PC-9 (cell line): ENCODE measurements around the gene SEMA6B. TPM values are rescaled to one million over a fixed set of nuclear protein-coding genes. Genes with fewer than 3 reads are reported as not detected.

Experiments
- BruUV-seq: library from RNA; stranded (reverse); fragments of 400-500 nt; replicated peaks from 2 replicates; lab custom pipeline; 2021; lab: Mats Ljungman, UMichigan
- CTCF ChIA-PET: fragments of 300-600 bp; sonication (Branson Sonifier 250); formaldehyde crosslinking; loops from one replicate; lab custom pipeline; 2022; ENCODE audit warnings: antibody characterized with exemption; lab: Charles Lee
- POLR2A ChIA-PET: fragments of 300-600 bp; sonication (Branson Sonifier 250); formaldehyde crosslinking; loops from one replicate; lab custom pipeline; 2022; ENCODE audit warnings: antibody characterized with exemption; ENCODE audit not compliant: unreplicated experiment; lab: Charles Lee
- DNase-seq, 2 experiments: peaks; one replicate each; pipeline versions ENCODE4 v3.0.0 to v3.0.0-alpha.2; 2015 to 2022; ENCODE audit warnings: mixed read lengths in 1 of 2
- H2AFZ ChIP-seq: fragments of 200-600 bp; sonication (generic); 2 replicates; pipeline ENCODE4 v1.8.1; 2017; ENCODE audit warnings: antibody characterized with exemption
- H3F3A ChIP-seq: fragments of 200-600 bp; sonication (generic); 2 replicates; pipeline ENCODE4 v1.8.1; 2017; ENCODE audit warnings: antibody characterized with exemption, mild to moderate bottlenecking, low read depth; ENCODE audit not compliant: insufficient read depth
- H3K27ac ChIP-seq: fragments of 200-600 bp; sonication (generic); 2 replicates; pipeline ENCODE4 v1.6.1; 2016; ENCODE audit warnings: mixed run types
- H3K27me3 ChIP-seq: fragments of 200-600 bp; sonication (generic); 2 replicates; pipeline ENCODE4 v1.6.1; 2016; ENCODE audit warnings: low read depth, mixed run types; ENCODE audit not compliant: insufficient read depth
- H3K36me3 ChIP-seq: fragments of 200-600 bp; sonication (generic); 2 replicates; pipeline ENCODE4 v1.6.1; 2016; ENCODE audit warnings: low read depth, mixed run types
- H3K4me1 ChIP-seq: fragments of 200-600 bp; sonication (generic); replicated peaks from 2 replicates; pipeline ENCODE4 v1.6.1; 2016; ENCODE audit warnings: mixed run types; ENCODE audit not compliant: insufficient read depth
- H3K4me2 ChIP-seq: fragments of 200-600 bp; sonication (generic); 2 replicates; pipeline ENCODE4 v1.6.1; 2017; ENCODE audit warnings: mixed run types
- H3K4me3 ChIP-seq: fragments of 200-600 bp; sonication (generic); 2 replicates; pipeline ENCODE4 v1.6.1; 2016; ENCODE audit warnings: mixed run types
- H3K79me2 ChIP-seq: fragments of 200-600 bp; sonication (generic); 2 replicates; pipeline ENCODE4 v1.6.1; 2017; ENCODE audit warnings: low read depth, mixed run types
- H3K9me2 ChIP-seq: fragments of 200-600 bp; sonication (generic); 2 replicates; pipeline ENCODE4 v1.8.1; 2017; ENCODE audit warnings: mild to moderate bottlenecking; ENCODE audit not compliant: insufficient read depth
- H3K9me3 ChIP-seq: fragments of 200-600 bp; sonication (generic); 2 replicates; pipeline ENCODE4 v1.8.1; 2016; ENCODE audit warnings: low read depth; ENCODE audit not compliant: insufficient read depth
- H4K20me1 ChIP-seq: fragments of 200-600 bp; sonication (generic); 2 replicates; pipeline ENCODE4 v1.8.1; 2017; ENCODE audit not compliant: insufficient read depth
- CTCF ChIP-seq: fragments of 200-600 bp; sonication (generic); conservative IDR thresholded peaks from 2 replicates; pipeline ENCODE4 v1.6.1; 2017; ENCODE audit warnings: mixed run types, antibody characterized with exemption, mild to moderate bottlenecking, moderate library complexity
- EZH2 ChIP-seq: fragments of 200-600 bp; sonication (generic); IDR thresholded peaks from 2 replicates; pipeline ENCODE4 v1.8.0; 2017; ENCODE audit warnings: antibody characterized with exemption, low read depth
- intact Hi-C: fragments of 100-400 bp; cut with micrococcal nuclease; formaldehyde crosslinking; loops from one replicate; pipeline ENCODE4 v1.10.0; 2022; ENCODE audit not compliant: unreplicated experiment
- total RNA-seq: library from RNA; stranded (reverse); gene quantifications from 2 replicates; pipeline ENCODE4 v1.2.3, GENCODE V29; 2021

The SEMA6B gene
- total RNA-seq, 1 experiment from 2014 or later: 3.3 TPM

- no peak for DNase-seq
- intact Hi-C loops: no loop called here
- Histone ChIP-seq H3K9me2 (no peaks in the 10 kb centered on the region), H3K27ac (no peak overlapping the region), H3K79me2 (no peaks in the 10 kb centered on the region), H3K36me3 (no peaks in the 10 kb centered on the region), H4K20me1 (no peaks in the 10 kb centered on the region), H3K4me2 (no peak overlapping the region), H3K27me3 (no peaks in the 10 kb centered on the region), H3K4me3 (no peak overlapping the region), H3K9me3 (no peaks in the 10 kb centered on the region), H2AFZ (no peak overlapping the region), H3F3A (peaks cover 6% of the 10 kb centered on the region; the same call in 1 of the 2 replicates), H3K4me1 (no peaks in the 10 kb centered on the region)
- BruUV-seq: no TSS peak
- TF ChIP-seq EZH2: no peak
- no peak for TF ChIP-seq CTCF
- ChIA-PET CTCF (no interaction called here), POLR2A (no interaction called here)
Observed at GRCh38 chr19:4550018-4550417, 9.5 kb downstream of the SEMA6B start.

GRCh38 chr19:4548238-4548584 lies 11.3 kb downstream of the SEMA6B start:
- BruUV-seq: no TSS peak
- H3K36me3 ChIP-seq: no peaks in the 10 kb centered on the region
- no peaks in the 10 kb centered on the region for H3K9me3 ChIP-seq
- POLR2A ChIA-PET: no interaction called here
- no peak for TF ChIP-seq CTCF
- no peak for TF ChIP-seq EZH2
- CTCF ChIA-PET: no interaction called here
- no peaks in the 10 kb centered on the region for H3K27me3 ChIP-seq
- H3K27ac ChIP-seq: no peak overlapping the region
- no peaks in the 10 kb centered on the region for H3K79me2 ChIP-seq
- H2AFZ ChIP-seq: no peak overlapping the region
- H3F3A ChIP-seq: peaks cover 6% of the 10 kb centered on the region; the same call in 1 of the 2 replicates
- H3K4me1 ChIP-seq: no peaks in the 10 kb centered on the region
- H3K4me3 ChIP-seq: no peak overlapping the region
- no peaks in the 10 kb centered on the region for H3K9me2 ChIP-seq
- no peak overlapping the region for H3K4me2 ChIP-seq
- intact Hi-C loops: no loop called here
- no peak for DNase-seq
- H4K20me1 ChIP-seq: no peaks in the 10 kb centered on the region

GRCh38 chr19:4547303-4548237 lies 11.9 kb downstream of the SEMA6B start:
- peaks cover 6% of the 10 kb centered on the region; the same call in 1 of the 2 replicates for H3F3A ChIP-seq
- no peaks in the 10 kb centered on the region for H3K9me2 ChIP-seq
- ChIA-PET CTCF (no interaction called here), POLR2A (no interaction called here)
- no peaks in the 10 kb centered on the region for H3K4me1 ChIP-seq
- no peak for TF ChIP-seq EZH2
- intact Hi-C loops: no loop called here
- BruUV-seq: no TSS peak
- H2AFZ ChIP-seq: no peak overlapping the region
- DNase-seq: no peak
- no peaks in the 10 kb centered on the region for H3K36me3 ChIP-seq
- no peaks in the 10 kb centered on the region for H3K79me2 ChIP-seq
- no peaks in the 10 kb centered on the region for H3K9me3 ChIP-seq
- no peaks in the 10 kb centered on the region for H3K27me3 ChIP-seq
- H4K20me1 ChIP-seq: no peaks in the 10 kb centered on the region
- H3K27ac ChIP-seq: no peak overlapping the region
- no peak overlapping the region for H3K4me2 ChIP-seq
- no peak overlapping the region for H3K4me3 ChIP-seq
